A549 (cell line): ENCODE results near the gene SORT1.

Experiments
- MAFK ChIP-seq: fragments of 450-650 bp; IDR thresholded peaks from 2 replicates; pipeline ENCODE4 v1.6.1; 2014; ENCODE audit not compliant: partially characterized antibody
- POLR2A ChIP-seq: IDR thresholded peaks from 2 replicates; pipeline ENCODE4 v1.6.1; 2012; ENCODE audit warnings: mild to moderate bottlenecking, low read length
- REST ChIP-seq: fragments of 200-600 bp; sonication (generic); IDR thresholded peaks from 2 replicates; pipeline ENCODE4 v1.6.1; 2016; ENCODE audit warnings: antibody characterized with exemption, mild to moderate bottlenecking, moderate library complexity
- SMC3 ChIP-seq: fragments of >200 bp; sonication (Bioruptor Twin); formaldehyde crosslinking; IDR thresholded peaks from 3 replicates; pipeline ENCODE4 v1.6.1; 2018; ENCODE audit warnings: inconsistent platforms

- TF ChIP-seq MAFK: no peak
- no peak for TF ChIP-seq REST
- TF ChIP-seq SMC3: no peak
- no peak for TF ChIP-seq POLR2A
Measured at GRCh38 chr1:109327285-109327684, 70.4 kb downstream of the SORT1 start.
